Measurements from ENCODE around the gene SDF2L1.
A peak's percentile ranks its signal among the peaks of the same experiment; 100 is the strongest.

Gene SDF2L1

DNA sequence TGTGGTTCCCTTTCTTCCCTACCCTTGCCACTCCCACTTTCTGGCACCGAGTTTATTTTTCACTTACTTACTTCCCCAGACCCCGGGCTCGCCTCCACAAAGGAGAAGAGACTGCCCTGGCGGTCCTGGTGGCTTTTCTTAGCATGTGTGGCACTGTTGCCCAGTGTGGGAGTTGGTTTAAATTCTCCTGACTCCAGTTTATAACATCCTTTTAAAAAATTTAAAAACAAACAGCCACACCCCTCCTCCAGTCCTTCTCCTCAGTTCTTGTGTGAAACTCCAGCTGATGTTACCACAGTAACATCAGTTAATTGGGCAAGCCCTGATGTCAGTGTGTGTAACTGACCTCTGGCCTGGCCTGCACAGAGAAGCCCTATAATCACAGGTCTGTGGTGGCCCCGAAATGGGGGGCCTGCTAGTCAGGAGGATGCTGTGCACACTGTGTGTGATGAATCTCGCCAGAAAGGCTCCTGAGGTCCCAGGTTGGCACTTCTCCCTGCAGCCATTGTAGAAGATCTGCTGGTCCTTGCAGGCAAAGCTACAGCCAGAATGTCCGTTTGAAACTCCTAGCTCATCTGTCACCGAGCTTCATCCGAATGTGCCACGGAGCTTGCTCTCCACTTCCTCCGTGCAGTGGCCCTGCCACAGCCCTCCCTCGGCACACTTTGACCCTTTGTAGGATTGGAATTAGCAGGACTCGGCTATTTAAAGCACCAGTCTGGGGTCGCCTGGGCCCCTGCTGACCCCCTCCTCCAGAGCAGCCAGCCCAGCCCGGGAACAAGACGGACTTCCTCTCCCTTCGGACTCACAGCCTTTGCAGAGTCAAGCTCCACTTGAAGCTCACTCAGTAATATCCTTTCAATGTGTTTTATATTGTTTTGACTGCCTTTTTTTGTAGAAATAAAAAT lies 19.8 kb upstream of the SDF2L1 start:
- no peak for DNase-seq (ENCODE audit: low read depth, low spot score)

DNA sequence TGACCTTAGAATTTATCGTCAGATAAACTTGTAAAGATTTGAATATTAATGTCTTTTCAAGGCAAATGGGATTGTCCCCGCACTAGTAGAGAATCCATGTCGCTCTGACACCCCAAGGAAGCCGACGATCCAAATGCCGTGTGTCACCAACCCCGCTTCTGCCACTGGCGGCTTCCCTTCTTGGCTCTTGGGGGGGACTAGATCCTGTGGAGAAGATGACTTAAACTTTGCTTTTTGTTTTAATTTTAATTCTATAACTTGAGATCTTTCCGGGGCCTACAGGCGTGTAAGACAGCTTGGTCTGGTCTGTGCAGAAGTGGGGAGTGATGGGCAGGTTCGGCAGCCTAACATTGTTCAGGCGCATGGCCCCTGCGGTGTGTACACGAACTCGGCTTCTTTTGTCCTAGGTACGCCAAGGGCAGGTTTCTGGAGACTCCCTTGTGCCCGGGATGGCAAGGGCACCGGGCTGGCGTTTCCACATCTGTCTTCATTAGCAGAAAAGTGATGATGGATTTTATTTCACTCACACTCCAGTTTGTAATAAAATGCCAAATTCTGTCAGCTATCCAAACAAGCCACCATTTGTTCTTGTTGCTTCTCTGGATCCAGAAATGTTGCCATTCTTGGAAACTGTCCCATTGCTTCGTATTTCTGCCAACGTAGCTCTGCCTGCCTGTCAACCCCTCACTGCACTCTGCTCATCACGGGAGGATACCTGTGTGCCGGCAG lies 19.0 kb upstream of the SDF2L1 start:
- DNase-seq (ENCODE audit: low read depth, low spot score), result no peak

DNA sequence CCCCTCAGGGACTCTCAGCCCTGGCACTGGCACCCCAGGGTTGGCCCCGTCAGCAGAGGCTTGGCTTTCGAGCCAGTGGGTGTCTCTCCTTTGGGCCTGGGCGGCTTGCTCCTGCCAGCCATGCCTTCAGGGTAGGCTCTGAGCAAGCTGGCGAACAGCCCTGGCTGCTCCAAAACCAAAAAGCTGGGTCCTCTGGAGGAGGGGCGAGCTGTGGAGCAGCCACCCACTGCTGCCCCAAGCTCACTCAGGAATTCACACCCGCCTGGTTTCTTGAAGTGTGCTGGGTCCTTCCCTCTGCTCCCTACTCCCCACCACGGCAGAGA lies 18.5 kb upstream of the SDF2L1 start:
- DNase-seq (ENCODE audit: low read depth, low spot score), result no peak

DNA sequence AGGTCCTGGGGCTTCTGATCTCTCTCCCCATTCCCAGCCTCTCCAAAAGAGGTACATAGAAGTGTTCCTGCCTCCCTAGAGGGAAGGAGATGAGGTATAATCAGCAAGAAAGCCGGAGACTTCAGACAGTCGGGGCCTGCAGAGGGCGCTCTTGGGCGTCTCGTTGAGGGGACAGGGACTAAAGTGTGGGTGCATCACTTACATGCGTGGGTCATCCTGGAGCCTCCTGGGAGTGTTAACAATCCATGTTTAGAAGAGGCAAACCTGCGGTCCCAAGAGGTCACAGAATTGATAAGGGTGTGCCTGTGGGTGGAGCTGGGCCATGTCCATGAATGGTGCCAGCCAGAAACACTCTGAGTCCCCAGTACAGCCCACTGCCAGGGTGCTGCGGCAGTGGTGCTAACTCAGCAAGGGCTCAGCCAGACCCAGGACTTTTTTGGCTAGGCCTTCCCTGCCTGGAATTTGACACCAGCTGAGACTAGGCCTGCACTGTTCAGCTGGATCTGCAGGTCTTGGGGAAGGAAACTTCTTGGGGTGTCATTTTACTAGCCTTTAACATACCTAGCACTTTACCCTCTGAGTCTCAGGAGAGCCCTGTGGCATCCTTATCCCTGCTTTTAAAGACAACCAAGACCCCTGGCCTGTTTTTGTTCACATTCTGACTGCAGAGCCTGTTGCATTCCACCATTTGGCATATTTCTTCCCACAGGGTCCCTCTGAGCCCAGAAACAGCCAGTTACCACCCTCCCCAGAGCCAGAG lies 17.8 kb upstream of the SDF2L1 start:
- no peak for DNase-seq (ENCODE audit: low read depth, low spot score)

DNA sequence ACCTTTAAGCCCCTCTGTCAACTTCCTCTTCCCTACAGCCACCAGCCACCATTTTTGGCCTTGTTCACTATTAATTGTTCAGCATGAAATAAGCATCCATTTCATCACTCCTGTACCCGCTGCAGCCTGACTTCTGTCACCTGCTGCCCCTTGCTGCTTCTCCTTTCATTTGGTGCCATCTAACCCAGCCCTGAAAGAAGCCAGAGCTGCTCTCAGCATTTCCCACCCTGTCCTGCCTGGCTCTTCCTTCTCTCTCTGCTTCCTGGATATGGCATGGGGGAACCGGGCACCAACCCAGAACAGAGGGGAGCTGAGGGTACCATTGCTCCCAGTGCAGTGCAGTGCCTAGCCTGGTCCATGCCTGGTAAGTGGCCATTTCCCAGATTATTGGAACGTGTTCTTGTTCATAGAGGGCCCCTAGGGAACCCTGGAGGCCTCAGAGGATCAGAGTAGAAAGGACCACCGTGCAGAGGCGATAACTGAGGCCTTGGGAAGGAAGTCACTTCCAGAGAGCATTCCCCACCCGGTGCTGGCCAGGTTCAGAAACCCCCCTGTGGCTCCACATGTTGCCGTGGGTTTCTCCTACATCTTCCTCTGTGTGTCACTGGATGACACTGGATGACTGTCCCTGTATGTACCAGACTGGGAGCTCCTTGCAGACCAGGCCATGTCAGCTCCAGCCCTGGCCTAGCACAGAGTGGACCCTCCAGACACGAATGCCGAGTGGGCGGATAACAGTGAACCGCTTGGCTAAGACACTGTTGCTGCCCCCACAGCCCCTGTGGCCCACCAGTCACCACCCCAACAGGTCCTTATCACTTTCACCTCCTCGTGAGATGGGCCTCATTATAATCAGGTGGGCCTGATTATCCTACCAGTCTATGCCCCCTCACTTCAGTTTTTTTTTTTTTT lies 17.0 kb upstream of the SDF2L1 start:
- DNase-seq (ENCODE audit: low read depth, low spot score), result no peak

DNA sequence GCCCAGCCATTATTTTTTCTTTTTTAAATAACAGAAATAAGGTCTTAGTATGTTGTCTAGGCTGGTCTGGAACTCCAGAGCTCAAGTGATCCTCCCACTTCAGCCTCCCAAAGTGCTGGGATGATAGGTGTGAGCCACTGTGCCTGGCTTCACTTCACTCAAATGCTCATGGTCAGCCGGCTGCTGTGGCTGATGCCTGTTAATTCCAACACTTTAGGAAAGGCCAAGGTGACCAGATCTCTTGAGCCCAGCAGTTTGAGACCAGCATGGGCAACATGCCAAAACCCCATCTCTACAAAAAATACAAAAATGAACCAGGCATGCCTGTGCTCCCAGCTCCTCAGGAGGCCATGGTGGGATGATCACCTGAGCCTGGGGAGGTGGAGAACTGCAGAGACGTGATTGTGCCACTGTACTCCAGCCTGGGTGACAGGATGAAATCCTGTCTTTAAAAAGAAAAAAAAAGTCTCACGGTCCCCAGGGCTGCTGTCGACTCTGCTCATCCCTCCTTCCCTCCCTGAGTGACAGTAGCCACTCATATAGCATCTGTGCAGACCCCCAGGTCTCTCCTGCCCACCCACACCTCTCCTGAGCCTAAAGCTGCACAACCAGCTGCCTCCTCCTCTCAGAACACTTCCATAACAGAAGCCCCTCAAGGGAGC lies 15.9 kb upstream of the SDF2L1 start:
- no peak for DNase-seq (ENCODE audit: low read depth, low spot score)

DNA sequence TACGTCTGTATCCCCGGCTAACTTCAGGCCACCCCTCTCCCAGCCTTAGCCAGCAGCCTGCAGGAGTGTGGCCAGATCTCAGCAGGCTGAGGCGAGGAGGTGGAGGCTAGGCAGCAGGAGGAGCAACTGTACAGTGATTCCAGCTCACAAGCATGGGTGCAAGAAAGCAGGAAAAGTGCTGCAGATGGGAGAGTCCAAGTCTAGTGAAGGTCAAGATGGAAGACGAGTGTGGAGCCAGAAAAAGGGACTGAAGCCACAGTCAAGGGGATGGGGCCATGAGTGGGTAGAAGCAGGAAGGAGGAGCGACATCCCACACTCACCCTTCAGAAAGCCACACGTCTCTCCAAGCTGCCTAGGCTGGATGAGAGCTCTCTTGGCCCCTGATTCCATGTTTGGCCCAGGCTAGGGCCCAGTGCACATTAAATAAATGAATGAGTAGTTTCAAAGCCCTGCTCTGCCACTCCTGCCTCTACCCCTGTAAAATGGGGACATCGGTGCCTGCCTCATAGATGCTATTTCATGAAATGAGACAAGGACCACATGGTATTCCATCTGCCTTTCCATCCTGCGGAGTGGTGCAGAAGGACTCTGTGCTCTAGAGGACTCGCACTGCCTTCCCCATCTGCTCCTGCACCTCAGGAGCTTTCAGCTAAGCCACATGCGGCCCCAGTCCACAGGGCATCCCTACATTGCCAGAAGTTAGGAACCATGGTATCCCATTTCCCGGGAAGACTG lies 15.2 kb upstream of the SDF2L1 start:
- no peak for DNase-seq (ENCODE audit: low read depth, low spot score)

DNA sequence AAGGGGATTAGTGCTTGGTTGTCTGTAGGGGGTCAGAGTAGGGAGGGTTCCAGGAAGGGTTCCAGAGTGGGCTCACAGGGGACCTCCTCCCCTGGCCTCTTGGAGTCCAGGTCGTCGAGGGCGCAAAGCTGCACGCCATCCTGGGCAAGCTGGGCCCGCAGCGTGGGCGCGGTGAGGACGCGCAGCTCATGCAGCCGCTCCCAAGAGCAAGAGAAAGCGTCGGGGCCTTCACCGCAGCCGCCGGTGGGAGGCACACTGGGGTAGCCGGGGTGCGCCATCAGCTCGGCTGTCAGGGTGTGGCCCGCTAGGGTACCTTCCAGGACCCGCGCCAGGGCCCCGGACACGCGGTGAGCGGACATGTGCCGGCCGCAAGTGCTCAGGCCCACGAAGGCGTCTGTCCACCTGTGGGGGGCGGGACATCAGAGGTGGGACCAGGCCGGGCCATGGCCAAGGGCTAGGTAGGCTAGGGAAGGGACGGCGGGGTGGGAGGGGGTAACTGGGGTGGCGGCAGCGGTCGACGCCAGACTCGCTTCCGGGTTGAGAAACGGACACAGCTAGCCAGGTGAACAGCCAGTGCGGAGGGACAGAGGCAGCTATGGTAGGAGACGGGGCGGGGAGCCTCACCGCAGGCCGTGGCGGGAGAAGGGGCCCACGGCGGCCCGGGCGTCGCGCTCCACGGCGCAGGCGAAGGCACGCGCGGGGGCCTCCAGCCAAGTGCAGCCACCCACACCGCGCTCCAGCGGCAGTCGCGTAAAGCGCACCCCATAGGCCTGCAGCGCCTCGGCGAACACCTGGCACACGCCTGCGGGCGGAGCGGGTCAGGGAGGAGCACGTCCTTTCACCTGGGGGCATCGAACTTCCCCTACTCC lies 13.5 kb upstream of the SDF2L1 start:
- DNase-seq (ENCODE audit: low read depth, low spot score), result no peak

DNA sequence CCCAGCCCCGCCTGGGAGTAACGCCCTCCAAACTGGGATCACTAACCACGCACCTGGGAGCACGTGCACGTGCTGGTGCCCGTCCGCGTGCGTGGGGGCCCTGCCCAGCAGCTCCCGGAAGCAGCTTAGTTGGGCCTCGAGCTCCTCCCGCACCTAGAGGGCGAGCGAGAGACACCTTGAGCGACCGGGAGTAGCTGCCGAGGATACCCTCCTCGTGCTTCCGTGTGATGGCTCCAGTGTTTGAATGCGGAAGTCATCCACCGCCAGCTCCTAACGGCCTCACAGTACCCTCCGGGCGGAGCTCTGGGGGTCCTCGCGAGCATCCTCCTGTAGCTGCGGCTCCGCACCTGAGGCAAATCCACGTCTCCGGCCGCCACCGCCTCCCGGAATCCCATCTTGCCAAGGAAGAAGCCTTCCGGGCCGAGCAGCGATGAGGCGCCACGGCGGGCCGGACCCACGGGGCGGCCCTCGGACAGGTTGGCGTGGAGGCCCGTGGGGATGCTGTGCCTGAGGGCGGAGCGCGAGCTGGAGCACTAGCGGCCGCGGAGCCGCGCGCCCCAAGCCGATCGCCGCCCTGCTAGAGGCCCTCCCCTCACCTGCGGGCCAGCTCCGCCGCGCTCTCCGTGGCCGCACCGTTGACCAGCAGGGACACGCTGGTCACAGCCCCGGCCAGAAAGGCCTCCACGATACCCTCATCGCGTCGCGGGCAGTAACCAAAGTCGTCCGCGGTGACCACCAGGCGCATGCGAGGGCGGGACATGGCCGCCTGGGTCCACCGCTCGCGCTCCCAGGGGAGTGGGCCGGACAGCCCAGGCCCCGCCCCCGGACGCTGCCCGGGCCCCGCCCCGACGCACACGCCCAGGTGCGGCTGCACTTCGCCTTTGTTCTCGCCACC lies 12.6 kb upstream of the SDF2L1 start, which contains the start of gene YDJC:
Gene YDJC, minus strand, starts transcription at position 768 of the 895 bp plus-strand sequence. Its CDS starts 8 bp downstream, at position 760.
- DNase-seq (ENCODE audit: low read depth, low spot score), result peak; percentile 91

DNA sequence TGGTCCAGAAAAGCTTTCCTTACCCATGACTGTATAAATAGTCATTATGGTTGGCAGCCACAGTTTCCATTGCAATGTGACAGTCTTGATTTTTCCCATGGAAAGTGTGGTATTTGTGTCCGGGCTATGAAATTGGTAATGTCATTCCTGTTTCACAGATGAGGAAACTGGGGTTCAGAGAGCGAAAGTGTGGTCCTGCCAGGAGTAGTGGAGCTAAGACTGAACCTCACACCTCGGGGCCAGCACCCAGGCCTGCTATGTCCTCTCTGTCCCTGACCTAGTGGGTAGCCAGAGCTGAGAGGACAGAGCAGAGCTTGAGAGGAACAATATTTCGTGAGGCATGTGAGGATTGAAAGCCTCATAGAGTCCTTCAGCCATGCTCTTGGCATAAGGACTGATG lies 11.1 kb upstream of the SDF2L1 start:
- no peak for DNase-seq (ENCODE audit: low read depth, low spot score)

DNA sequence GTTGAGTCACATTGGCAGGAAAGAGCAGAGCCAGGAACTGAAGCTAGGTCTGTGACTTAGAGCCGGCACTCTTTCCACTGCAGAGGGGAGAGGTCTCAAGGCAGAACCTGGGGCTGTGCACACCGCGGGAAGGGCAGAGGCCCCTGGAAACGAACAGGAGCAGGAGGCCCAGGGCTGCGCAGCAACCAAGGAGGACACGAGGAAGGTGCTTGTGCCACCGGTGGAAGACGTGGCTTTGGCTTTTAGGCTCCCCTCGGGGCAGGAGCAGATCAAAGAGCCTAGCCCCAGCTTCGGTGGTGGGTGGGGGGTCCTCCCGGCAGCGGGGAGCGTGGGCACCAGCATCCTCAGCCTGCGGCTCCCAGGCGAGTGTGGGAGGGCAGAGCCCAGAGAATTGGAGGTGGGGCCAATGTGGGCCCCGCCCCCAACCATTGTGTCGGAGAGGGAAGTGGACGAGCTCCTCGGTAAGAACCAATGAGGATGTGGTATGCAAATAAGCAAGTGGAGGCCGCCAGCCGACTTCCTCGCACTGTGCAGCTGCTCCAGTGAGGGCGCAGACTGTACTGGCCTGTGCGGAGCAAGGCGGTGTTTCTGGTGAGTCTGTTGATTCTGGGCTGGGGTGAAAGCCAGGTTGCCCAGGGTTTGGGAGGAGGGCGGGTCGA lies 9.7 kb upstream of the SDF2L1 start, which contains the start of gene CCDC116:
Gene CCDC116, plus strand, starts transcription at position 524 of the 659 bp plus-strand sequence. CDS start 422 bp downstream, outside the sequence.
- DNase-seq (ENCODE audit: low read depth, low spot score), result no peak

DNA sequence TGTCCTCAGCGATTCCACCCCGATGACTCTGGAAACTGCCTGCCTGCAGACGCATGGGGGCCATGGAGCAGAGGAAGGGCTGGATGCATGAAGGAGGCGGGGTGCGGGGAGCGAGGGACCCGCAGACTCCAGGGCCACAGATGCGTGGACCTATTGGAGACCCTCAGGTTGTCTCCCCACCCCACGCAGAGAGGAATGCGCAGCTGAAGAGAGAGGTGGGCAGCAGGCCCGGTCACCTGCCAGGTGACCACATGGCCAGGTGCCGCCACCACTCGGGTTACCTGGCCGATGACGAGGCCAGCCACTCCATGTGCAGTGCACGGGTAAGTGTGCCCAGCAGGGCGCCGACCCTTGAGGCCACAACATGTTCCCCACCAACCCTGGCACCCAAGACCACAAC lies 9.2 kb upstream of the SDF2L1 start:
- no peak for DNase-seq (ENCODE audit: low read depth, low spot score)

DNA sequence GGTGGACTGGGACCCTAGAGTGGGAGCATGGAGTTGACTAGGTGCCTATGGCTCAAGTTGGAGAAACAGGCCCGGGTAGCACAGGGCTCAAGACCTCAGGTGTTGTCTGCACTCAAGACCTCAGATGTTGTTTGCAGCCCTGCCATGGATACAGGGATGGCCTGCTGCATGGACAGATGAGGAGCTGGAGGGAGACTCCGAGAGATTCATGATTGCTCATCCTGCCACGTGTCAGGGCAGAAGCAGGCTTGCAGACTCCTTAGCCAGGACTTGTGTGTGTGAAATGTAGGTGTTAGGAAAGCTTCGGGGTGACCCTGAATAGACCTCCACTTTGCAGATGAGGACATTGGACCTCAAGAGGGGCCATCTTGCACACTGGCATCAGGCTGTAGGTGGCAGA lies 8.6 kb upstream of the SDF2L1 start:
- no peak for DNase-seq (ENCODE audit: low read depth, low spot score)

DNA sequence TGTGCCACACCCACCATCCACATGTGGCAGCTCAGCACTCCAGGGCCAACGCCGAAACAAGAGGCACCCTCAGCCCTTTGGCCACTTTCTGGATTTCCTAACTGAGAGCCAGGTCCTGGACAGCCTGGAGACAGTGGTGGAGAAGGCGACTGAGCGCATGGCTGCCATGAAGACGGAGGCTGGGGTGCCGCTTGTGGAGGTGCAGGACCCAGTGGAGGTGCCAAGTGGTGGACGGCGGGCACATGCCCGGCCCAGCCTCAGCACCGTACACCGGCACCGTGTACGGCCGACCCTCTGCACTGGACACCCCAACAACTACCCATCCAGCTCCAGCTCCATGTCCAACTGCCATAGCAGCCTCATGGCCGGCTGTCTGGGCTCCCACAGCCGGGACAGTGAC lies 8.0 kb upstream of the SDF2L1 start:
- DNase-seq (ENCODE audit: low read depth, low spot score), result no peak

DNA sequence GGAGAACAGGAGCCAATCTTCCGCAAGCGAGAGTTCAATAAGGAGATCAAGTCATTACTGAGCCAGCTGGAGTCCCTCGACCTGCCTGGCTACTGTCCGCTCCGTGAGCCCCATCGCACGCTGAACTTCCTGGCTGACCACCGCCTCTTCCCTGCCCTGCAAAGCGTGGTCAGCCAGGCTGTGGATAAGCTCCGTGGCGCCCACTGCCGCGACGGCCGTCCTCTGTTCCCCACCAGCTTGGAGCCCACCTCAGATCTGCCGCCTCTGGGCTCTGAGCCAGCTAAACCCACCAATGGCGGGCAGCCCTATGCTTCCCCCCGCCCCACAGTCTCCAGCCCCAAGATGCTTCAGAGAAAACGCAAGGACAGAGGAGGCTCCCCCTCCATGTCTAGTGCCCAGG lies 7.3 kb upstream of the SDF2L1 start:
- no peak for DNase-seq (ENCODE audit: low read depth, low spot score)

DNA sequence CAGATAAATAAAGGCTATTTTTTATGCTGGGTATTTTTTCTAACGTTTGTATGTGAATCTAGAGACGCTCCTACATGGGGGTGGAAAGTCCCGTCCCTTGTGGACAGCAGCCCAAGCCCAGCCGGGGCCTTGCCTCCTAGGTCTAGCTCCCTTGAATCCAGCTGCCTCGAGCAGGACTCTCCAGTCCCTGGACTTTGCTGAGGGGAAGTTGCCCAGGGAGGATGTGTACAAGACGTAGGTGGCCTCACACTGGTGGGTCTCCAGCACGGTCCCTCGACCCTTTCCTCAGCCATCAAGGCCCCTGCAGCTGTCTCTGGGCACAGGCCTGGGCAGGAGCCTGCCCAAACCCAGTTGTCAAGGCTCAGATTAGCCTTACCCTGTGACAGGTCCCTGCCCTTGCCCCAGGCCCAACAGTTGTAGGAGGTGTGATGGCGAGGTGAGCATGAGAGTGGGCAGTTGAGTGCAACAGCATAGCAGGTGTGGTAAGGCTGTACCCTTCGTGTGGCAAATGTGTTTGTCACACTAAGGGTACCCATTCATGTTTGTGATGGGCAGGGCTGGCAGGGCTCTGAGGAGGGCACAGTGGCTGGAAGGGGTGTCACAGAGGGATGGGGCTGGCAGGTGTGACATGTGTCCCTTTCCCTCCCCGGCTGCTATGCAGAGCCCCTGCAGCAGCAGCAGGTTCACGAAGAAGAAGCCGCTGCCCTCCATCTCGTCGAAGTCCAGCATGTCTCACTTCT lies 6.2 kb upstream of the SDF2L1 start:
- DNase-seq (ENCODE audit: low read depth, low spot score), result no peak

Measured in activated CD4-positive, CD25-positive, alpha-beta regulatory T cell treated with anti-CD3 and anti-CD28 coated beads, Interleukin-2, amount 50 U/mL, for 16 hours (primary cell).